ENCODE data around the gene ARHGEF33. TPM values are rescaled to one million over a fixed set of nuclear protein-coding genes. Genes with fewer than 3 reads are reported as not detected.

Gene ARHGEF33
- total and polyA plus RNA-seq, 2 experiments from 2014 or later, result 0.27 to 0.31 TPM

DNA sequence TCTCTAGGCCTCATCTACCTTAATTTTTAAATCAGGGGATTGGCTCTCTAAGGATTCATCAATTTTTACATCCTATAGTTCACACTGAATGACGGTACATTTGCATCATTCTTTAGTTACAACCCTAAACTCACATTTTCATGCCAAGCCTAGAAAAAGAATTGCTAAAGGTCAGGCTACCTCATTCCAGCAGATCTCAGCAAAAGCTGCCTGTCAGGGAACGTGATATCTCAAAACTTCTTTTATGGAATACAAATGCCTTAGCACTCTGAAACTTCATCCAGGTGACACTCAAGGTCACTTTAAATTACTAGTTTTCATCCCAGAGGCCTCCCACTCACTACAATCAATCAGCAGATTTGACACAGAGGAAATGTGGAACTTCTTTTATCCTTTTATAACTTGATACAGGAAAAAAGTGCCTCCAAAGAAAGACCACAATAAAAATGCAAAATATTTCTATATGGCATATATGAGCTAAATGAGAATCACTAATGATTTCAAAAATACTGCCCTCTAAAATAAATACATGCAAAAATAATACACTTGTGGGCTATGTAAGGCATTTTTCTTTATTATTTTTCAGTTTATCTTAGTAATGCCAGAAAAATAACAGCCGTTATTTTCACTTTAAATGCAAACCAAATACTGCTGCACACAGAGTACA is 91.5 kb downstream of the ARHGEF33 start:
- Histone ChIP-seq H2AFZ (no peak overlapping the region), H4K20me1 (ENCODE audit: insufficient read depth, poor library complexity, severe bottlenecking) (no peaks in the 10 kb centered on the region), H3K4me1 (ENCODE audit: insufficient read depth) (no peaks in the 10 kb centered on the region), H3K9me3 (ENCODE audit: low read depth) (no peaks in the 10 kb centered on the region), H3K27me3 (no peaks in the 10 kb centered on the region), H3K4me2 (no peak overlapping the region), H3K79me2 (no peaks in the 10 kb centered on the region), H3K4me3 (no peak overlapping the region), H3K36me3 (replicated peaks; ENCODE audit: insufficient read depth, low read depth) (no peaks in the 10 kb centered on the region), H3K27ac (no peak overlapping the region), H3K9me2 (replicated peaks; ENCODE audit: insufficient read depth) (no peaks in the 10 kb centered on the region)
- TF ChIP-seq, protein P1, sequence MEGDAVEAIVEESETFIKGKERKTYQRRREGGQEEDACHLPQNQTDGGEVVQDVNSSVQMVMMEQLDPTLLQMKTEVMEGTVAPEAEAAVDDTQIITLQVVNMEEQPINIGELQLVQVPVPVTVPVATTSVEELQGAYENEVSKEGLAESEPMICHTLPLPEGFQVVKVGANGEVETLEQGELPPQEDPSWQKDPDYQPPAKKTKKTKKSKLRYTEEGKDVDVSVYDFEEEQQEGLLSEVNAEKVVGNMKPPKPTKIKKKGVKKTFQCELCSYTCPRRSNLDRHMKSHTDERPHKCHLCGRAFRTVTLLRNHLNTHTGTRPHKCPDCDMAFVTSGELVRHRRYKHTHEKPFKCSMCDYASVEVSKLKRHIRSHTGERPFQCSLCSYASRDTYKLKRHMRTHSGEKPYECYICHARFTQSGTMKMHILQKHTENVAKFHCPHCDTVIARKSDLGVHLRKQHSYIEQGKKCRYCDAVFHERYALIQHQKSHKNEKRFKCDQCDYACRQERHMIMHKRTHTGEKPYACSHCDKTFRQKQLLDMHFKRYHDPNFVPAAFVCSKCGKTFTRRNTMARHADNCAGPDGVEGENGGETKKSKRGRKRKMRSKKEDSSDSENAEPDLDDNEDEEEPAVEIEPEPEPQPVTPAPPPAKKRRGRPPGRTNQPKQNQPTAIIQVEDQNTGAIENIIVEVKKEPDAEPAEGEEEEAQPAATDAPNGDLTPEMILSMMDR (IDR thresholded peaks at IDR 0.05; ENCODE audit: poor library complexity), result no peak
- no peak for TF ChIP-seq EZH2phosphoT487 (IDR thresholded peaks at IDR 0.05; ENCODE audit: low read depth, severe bottlenecking, unreplicated experiment)
- no peak for TF ChIP-seq EZH2 (IDR thresholded peaks at IDR 0.05; ENCODE audit: borderline replicate concordance)
- WGBS (ENCODE audit: low lambda C conversion rate, missing lambda C conversion rate), result 61% methylated on average over 3 of the region's 3 CpGs
- DNase-seq (ENCODE audit: low spot score), result no peak

DNA sequence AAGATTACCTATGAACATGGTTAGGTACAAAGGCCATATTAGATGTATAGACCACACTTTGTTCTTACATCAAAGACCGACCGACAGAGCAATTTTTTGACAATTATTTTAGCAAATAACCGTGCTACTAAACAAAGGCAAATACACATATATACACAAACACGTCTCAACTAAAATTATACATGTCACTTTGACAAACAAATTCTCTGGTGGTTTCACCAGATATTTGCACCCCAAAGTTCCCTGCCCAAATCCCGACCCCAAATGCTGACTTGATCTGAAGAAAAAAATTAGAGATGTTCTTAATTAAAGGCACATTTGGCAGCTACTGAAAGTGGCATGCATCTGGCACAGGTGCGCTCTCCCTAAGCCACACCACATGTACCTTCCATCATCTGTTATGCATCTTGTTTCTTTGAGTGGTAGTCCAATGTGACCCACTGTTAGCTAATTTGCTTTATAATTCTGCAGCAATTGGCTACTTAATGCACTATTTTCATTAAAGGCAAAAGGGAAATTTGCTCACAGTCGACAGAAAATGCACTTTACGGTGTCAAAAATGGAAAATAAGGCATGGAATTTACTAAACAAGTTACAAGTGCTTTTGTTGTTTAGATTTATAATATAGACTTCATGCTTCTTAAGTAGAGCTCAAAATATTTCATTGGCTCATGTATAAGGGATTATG is 92.1 kb downstream of the ARHGEF33 start:
- no peak for DNase-seq (ENCODE audit: low spot score)
- H3K79me2 ChIP-seq, result no peaks in the 10 kb centered on the region
- H3K9me3 ChIP-seq (ENCODE audit: low read depth), result no peaks in the 10 kb centered on the region
- H2AFZ ChIP-seq, result no peak overlapping the region
- H3K9me2 ChIP-seq (replicated peaks; ENCODE audit: insufficient read depth), result no peaks in the 10 kb centered on the region
- H4K20me1 ChIP-seq (ENCODE audit: insufficient read depth, poor library complexity, severe bottlenecking), result no peaks in the 10 kb centered on the region
- no peak overlapping the region for H3K4me3 ChIP-seq
- 87% methylated on average over 8 of the region's 8 CpGs for WGBS (ENCODE audit: low lambda C conversion rate, missing lambda C conversion rate)
- TF ChIP-seq EZH2 (IDR thresholded peaks at IDR 0.05; ENCODE audit: borderline replicate concordance) (no peak), EZH2phosphoT487 (IDR thresholded peaks at IDR 0.05; ENCODE audit: low read depth, severe bottlenecking, unreplicated experiment) (no peak)
- TF ChIP-seq, protein P1 (IDR thresholded peaks at IDR 0.05; ENCODE audit: poor library complexity), result no peak
- H3K4me1 ChIP-seq (ENCODE audit: insufficient read depth), result no peaks in the 10 kb centered on the region
- no peak overlapping the region for H3K4me2 ChIP-seq
- H3K27me3 ChIP-seq, result no peaks in the 10 kb centered on the region
- H3K27ac ChIP-seq, result no peak overlapping the region
- no peaks in the 10 kb centered on the region for H3K36me3 ChIP-seq (replicated peaks; ENCODE audit: insufficient read depth, low read depth)

DNA sequence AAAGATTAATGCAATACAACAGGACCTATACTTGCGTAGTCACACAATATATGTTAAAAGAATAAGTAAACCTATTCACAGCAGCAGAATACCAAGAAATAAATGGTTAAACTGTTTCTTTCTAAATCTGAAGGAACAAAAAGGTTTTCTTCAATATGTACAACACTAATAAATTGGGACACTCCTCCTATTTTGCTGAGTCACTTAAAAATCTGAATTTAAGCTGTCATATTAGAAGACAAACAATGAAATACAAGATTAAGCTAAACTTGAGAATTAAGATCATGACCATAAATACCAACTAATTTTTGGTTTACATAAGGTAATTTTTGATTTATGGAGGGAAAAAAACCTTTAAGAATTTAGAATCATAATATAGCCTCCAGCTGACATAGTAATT is 92.8 kb downstream of the ARHGEF33 start:
- TF ChIP-seq, protein P1 (IDR thresholded peaks at IDR 0.05; ENCODE audit: poor library complexity), result no peak
- no peak for TF ChIP-seq EZH2 (IDR thresholded peaks at IDR 0.05; ENCODE audit: borderline replicate concordance)
- no peak for TF ChIP-seq EZH2phosphoT487 (IDR thresholded peaks at IDR 0.05; ENCODE audit: low read depth, severe bottlenecking, unreplicated experiment)
- Histone ChIP-seq H3K27me3 (no peaks in the 10 kb centered on the region), H3K4me2 (no peak overlapping the region), H3K4me3 (no peak overlapping the region), H4K20me1 (ENCODE audit: insufficient read depth, poor library complexity, severe bottlenecking) (no peaks in the 10 kb centered on the region), H3K79me2 (no peaks in the 10 kb centered on the region), H3K9me3 (ENCODE audit: low read depth) (no peaks in the 10 kb centered on the region), H3K36me3 (replicated peaks; ENCODE audit: insufficient read depth, low read depth) (no peaks in the 10 kb centered on the region), H3K27ac (no peak overlapping the region), H3K9me2 (replicated peaks; ENCODE audit: insufficient read depth) (no peaks in the 10 kb centered on the region), H2AFZ (no peak overlapping the region), H3K4me1 (ENCODE audit: insufficient read depth) (no peaks in the 10 kb centered on the region)
- no peak for DNase-seq (ENCODE audit: low spot score)
- 100% methylated on average over 1 of the region's 1 CpG for WGBS (ENCODE audit: low lambda C conversion rate, missing lambda C conversion rate)

Measured in hepatocyte (in vitro differentiated cells).